Measurements from ENCODE around the gene CYB561D2. TPM values are rescaled to one million over a fixed set of nuclear protein-coding genes. Genes with fewer than 3 reads are reported as not detected.

Gene CYB561D2
- total RNA-seq, 1 donor from 2014 or later: 11.5 TPM

DNA sequence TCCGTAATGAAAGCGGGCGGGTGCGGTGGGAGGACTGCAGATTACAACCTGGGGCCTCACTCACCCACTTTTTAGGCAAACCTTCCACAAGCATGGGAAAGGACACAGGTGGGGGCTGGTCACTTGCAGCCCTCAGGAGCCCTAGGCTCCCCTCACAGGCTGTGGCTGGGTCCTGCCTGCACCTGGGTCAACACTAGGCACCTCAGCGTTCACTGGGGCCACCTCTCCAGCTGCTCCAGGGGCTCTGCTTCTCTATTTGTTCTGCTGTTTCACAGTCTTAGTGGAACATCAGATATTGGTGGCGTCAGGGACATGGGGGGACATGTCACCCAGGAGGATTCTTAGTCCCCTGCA is 38.7 kb downstream of the CYB561D2 start:
- Histone ChIP-seq H3K4me1 (peaks cover 8% of the 10 kb centered on the region), H3K27ac (no peak overlapping the region), H3K27me3 (no peaks in the 10 kb centered on the region), H3K4me3 (no peak overlapping the region), H3K36me3 (no peaks in the 10 kb centered on the region), H3K9me3 (no peaks in the 10 kb centered on the region)
- intact Hi-C loops (cut with DNase I): loop anchor here (5.0 kb wide), 1 partner anchor 1867 kb away; no protein-coding TSS in a partner anchor
- no peak for DNase-seq (ENCODE audit: extremely low spot score in 2 of 2)
- TF ChIP-seq CTCF (IDR thresholded peaks at IDR 0.05): no peak
- no peak for TF ChIP-seq POLR2A (IDR thresholded peaks at IDR 0.05)
- no peak for TF ChIP-seq POLR2AphosphoS5 (IDR thresholded peaks at IDR 0.05; ENCODE audit: insufficient read depth in 1 of 2, low read depth in 1 of 2)

DNA sequence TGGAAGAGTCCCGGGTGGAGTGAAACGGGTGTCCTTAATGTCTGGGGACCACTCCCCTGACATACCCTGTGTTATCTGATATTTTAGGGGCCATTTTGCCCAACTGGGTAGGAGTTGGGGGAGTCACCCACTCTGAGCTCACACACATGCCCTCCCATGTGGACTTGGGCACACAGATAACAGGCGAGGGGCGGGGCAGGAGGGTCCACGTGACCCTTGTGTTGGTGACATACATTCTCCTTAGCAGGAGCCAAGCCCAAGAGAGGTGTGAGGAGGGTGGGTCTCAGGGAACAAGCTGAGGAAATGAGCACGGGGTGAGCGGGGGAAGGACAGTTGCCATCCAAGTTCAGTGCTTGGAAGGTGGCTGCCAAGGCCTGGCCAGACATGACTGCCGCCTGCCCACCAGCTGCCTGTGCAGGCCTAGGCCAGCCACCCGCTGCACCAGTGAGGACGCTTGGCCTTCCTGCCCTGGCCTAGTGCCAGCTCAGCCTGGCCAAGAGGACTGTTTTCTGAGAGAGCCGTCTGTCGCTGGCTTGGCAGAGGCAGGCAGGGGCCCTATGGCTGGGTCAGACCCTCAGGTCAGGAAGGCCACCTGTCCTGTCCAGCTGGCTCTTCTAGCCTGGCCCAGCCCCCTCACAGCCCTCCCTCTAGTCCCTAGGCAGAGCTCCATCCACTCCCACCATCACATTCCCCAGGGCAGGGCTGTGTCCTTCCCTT is 40.0 kb downstream of the CYB561D2 start:
- Histone ChIP-seq H3K9me3 (no peaks in the 10 kb centered on the region), H3K4me1 (peaks cover 8% of the 10 kb centered on the region), H3K27ac (no peak overlapping the region), H3K27me3 (no peaks in the 10 kb centered on the region), H3K4me3 (no peak overlapping the region), H3K36me3 (no peaks in the 10 kb centered on the region)
- no peak for DNase-seq (ENCODE audit: extremely low spot score in 2 of 2)
- intact Hi-C loops (cut with DNase I): no loop called here
- no peak for TF ChIP-seq CTCF (IDR thresholded peaks at IDR 0.05)
- no peak for TF ChIP-seq POLR2A (IDR thresholded peaks at IDR 0.05)
- TF ChIP-seq POLR2AphosphoS5 (IDR thresholded peaks at IDR 0.05; ENCODE audit: insufficient read depth in 1 of 2, low read depth in 1 of 2): no peak

DNA sequence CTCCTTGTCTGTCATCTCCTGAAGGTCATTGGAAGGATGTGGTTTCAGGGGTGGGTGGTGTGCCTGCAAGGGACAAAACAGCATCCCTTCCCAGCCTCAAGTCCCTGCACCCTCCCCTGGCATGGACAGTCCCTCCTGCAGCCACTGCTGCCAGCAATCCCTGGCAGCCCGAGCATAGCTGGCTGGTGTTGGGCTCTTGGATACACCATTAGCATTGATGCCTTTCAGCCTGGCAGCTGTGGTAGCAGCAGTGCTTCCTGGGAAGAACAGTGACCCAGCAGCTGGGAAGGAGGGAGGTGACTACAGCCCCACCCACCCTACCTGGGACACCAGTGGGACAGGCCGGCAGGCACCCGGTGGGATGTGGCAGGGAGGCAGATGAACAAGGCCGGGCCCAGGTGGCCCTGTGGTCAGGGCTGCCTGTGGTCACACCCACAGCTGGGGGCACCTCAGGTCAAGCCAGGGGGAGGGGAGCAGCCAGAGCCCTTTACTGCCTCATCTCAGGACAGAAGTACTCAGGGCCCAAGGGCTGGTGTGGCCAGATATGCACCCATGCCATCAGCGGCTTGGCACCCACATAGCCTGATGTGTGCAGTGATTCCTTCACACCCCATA is 41.5 kb downstream of the CYB561D2 start:
- peaks cover 8% of the 10 kb centered on the region for H3K4me1 ChIP-seq
- H3K36me3 ChIP-seq: no peaks in the 10 kb centered on the region
- TF ChIP-seq POLR2A (IDR thresholded peaks at IDR 0.05) (no peak), CTCF (IDR thresholded peaks at IDR 0.05) (no peak), POLR2AphosphoS5 (IDR thresholded peaks at IDR 0.05; ENCODE audit: insufficient read depth in 1 of 2, low read depth in 1 of 2) (no peak)
- DNase-seq (ENCODE audit: extremely low spot score in 2 of 2): no peak
- H3K27ac ChIP-seq: no peak overlapping the region
- no peaks in the 10 kb centered on the region for H3K9me3 ChIP-seq
- intact Hi-C loops (cut with DNase I): no loop called here
- no peaks in the 10 kb centered on the region for H3K27me3 ChIP-seq
- no peak overlapping the region for H3K4me3 ChIP-seq

DNA sequence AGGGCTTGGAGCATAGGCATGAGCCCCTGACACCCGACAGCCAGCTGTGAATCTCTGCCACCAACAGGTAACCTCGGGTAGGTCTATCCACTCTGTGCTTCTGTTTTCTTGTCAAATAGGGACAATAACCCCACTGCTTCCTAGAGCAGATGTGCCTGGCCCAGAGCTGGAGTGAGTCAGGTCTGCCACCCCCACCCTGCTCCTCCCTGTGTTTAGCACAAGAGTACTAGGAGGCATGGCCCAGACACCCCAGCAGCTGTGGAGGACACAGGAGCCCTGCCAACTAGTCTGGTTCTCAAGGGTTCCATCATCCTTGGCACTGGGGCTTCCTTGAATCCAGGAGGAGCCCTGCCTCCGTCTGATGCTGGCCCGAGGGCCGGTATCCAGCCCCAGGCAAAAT is 42.4 kb downstream of the CYB561D2 start:
- Histone ChIP-seq H3K4me1 (peaks cover 8% of the 10 kb centered on the region), H3K27ac (no peak overlapping the region), H3K27me3 (no peaks in the 10 kb centered on the region), H3K36me3 (no peaks in the 10 kb centered on the region), H3K4me3 (no peak overlapping the region), H3K9me3 (no peaks in the 10 kb centered on the region)
- no peak for DNase-seq (ENCODE audit: extremely low spot score in 2 of 2)
- TF ChIP-seq CTCF (IDR thresholded peaks at IDR 0.05) (no peak), POLR2A (IDR thresholded peaks at IDR 0.05) (no peak), POLR2AphosphoS5 (IDR thresholded peaks at IDR 0.05; ENCODE audit: insufficient read depth in 1 of 2, low read depth in 1 of 2) (no peak)
- intact Hi-C loops (cut with DNase I): no loop called here

Measured in vagina (tissue), 2 donors.